B cell (primary cell): Measurements from ENCODE around the gene METAP1D.

Source experiments
- EZH2 ChIP-seq: IDR thresholded peaks from 2 replicates; pipeline ENCODE4 v1.6.1; 2012; ENCODE audit warnings: borderline replicate concordance, low read depth, mild to moderate bottlenecking, moderate library complexity, low read length; ENCODE audit not compliant: insufficient read depth, poor library complexity, severe bottlenecking
- TF ChIP-seq, protein P1 (sequence below): fragments of 200-600 bp; IDR thresholded peaks from one replicate; pipeline ENCODE4 v1.8.0; 2022; ENCODE audit warnings: antibody characterized with exemption, mild to moderate bottlenecking

DNA sequence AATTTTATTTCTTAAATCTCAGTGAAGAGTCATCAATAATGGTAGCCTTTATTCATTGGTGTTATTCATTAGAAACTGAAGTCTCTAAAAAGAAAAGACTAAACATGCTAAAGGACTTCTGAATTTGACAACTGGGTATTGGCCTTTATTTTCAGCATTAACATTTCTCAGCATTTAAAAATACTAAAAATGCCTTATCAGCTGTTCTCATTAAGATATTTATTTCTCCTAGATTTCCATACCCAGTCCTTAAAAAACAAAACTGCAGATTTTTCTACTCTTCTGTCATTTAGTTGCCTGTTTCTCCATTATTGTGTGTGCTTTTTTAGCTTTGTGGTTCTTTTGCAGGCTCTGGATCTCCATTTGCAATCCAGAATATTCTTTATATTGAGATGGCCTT lies 31.2 kb upstream of the METAP1D start:
- TF ChIP-seq, protein P1, sequence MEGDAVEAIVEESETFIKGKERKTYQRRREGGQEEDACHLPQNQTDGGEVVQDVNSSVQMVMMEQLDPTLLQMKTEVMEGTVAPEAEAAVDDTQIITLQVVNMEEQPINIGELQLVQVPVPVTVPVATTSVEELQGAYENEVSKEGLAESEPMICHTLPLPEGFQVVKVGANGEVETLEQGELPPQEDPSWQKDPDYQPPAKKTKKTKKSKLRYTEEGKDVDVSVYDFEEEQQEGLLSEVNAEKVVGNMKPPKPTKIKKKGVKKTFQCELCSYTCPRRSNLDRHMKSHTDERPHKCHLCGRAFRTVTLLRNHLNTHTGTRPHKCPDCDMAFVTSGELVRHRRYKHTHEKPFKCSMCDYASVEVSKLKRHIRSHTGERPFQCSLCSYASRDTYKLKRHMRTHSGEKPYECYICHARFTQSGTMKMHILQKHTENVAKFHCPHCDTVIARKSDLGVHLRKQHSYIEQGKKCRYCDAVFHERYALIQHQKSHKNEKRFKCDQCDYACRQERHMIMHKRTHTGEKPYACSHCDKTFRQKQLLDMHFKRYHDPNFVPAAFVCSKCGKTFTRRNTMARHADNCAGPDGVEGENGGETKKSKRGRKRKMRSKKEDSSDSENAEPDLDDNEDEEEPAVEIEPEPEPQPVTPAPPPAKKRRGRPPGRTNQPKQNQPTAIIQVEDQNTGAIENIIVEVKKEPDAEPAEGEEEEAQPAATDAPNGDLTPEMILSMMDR = no peak
- no peak for TF ChIP-seq EZH2
